H1 (cell line): ENCODE data around the gene PRSS36. TPM values are rescaled to one million over a fixed set of nuclear protein-coding genes. Genes with fewer than 3 reads are reported as not detected.
A peak's percentile ranks its signal among the peaks of the same experiment; 100 is the strongest.
"Not testable (repeated sequence)": the region's sequence is repeated elsewhere in the genome, so short reads cannot be mapped to it uniquely, and the experiment has no call there.

Source experiments
- CTCF ChIA-PET: fragments of 300-600 bp; sonication (Branson Sonifier 250); formaldehyde crosslinking; loops from one replicate; lab custom pipeline; 2021; ENCODE audit not compliant: partially characterized antibody; lab: Charles Lee
- POLR2A ChIA-PET: fragments of 300-600 bp; sonication (Branson Sonifier 250); formaldehyde crosslinking; loops from one replicate; lab custom pipeline; 2021; ENCODE audit warnings: inconsistent platforms; ENCODE audit not compliant: partially characterized antibody; lab: Charles Lee
- DNase-seq, 2 experiments: peaks; one replicate each; pipeline versions ENCODE4 v3.0.0 to v3.0.0-alpha.2; 2010 to 2022; ENCODE audit warnings: low spot score in 2 of 2, low read depth in 1 of 2, mixed read lengths in 1 of 2
- FAIRE-seq: peaks from 2 replicates; lab custom pipeline; 2011; peaks lifted over from hg19 to GRCh38; lab: Jason Lieb, UNC
- H2AFZ ChIP-seq: 2 replicates; pipeline ENCODE4 v1.8.1; 2012; ENCODE audit warnings: low read length, inconsistent platforms
- H2AK5ac ChIP-seq: 2 replicates; pipeline ENCODE4 v1.6.1; 2013; ENCODE audit warnings: low read depth, low read length
- H2BK120ac ChIP-seq: replicated peaks from 2 replicates; pipeline ENCODE3; 2013; ENCODE audit warnings: low read depth, low read length, inconsistent platforms
- H2BK12ac ChIP-seq: 2 replicates; pipeline ENCODE4 v1.6.1; 2013; ENCODE audit warnings: low read depth, low read length
- H2BK15ac ChIP-seq: 2 replicates; pipeline ENCODE4 v1.6.1; 2013; ENCODE audit warnings: low read length
- H2BK20ac ChIP-seq: 2 replicates; pipeline ENCODE4 v1.6.1; 2013; ENCODE audit warnings: low read length
- H2BK5ac ChIP-seq: 2 replicates; pipeline ENCODE4 v1.6.1; 2013; ENCODE audit warnings: low read depth, low read length
- H3K14ac ChIP-seq: 2 replicates; pipeline ENCODE4 v1.6.1; 2013; ENCODE audit warnings: inconsistent platforms; ENCODE audit not compliant: insufficient read length
- H3K18ac ChIP-seq: 2 replicates; pipeline ENCODE4 v1.6.1; 2013; ENCODE audit warnings: low read length; ENCODE audit errors: extremely low read depth
- H3K23ac ChIP-seq: 2 replicates; pipeline ENCODE4 v1.6.1; 2013; ENCODE audit warnings: inconsistent platforms; ENCODE audit not compliant: insufficient read length
- H3K23me2 ChIP-seq: 2 replicates; pipeline ENCODE4 v1.6.1; 2013; ENCODE audit warnings: low read depth, low read length
- H3K27ac ChIP-seq: 2 replicates; pipeline ENCODE4 v1.6.1; 2011; ENCODE audit warnings: low read depth, low read length, inconsistent platforms
- H3K27me3 ChIP-seq, 4 experiments: replicated peaks in 1 of 4; 1 replicate in 1 of 4; 2 replicates in 3 of 4; pipeline versions ENCODE4 v1.6.1 to v1.8.1; 2011 to 2013; ENCODE audit warnings: low read length in 3 of 4, mild to moderate bottlenecking in 3 of 4, inconsistent platforms in 2 of 4, mixed read lengths in 2 of 4, moderate library complexity in 1 of 4; ENCODE audit not compliant: control insufficient read depth in 3 of 4, insufficient read depth in 3 of 4; ENCODE audit errors: extremely low read depth in 1 of 4
- H3K36me3 ChIP-seq, 4 experiments: 2 replicates each; pipeline versions ENCODE4 v1.6.1 to v1.8.1; 2011 to 2013; ENCODE audit warnings: mild to moderate bottlenecking in 4 of 4, low read length in 3 of 4, moderate library complexity in 2 of 4, control low read depth in 1 of 4, inconsistent platforms in 1 of 4; ENCODE audit not compliant: insufficient read depth in 4 of 4, control insufficient read depth in 2 of 4
- H3K4ac ChIP-seq: replicated peaks from 2 replicates; pipeline ENCODE3; 2013; ENCODE audit warnings: low read length, low read depth, mixed read lengths, inconsistent platforms; ENCODE audit not compliant: insufficient read length
- H3K4me1 ChIP-seq, 4 experiments: replicated peaks in 1 of 4; 1 replicate in 1 of 4; 2 replicates in 3 of 4; pipeline versions ENCODE4 v1.6.1 to v1.8.1; 2011 to 2013; ENCODE audit warnings: low read length in 3 of 4, inconsistent platforms in 2 of 4, mixed read lengths in 1 of 4; ENCODE audit not compliant: insufficient read depth in 4 of 4, control insufficient read depth in 3 of 4
- H3K4me2 ChIP-seq, 2 experiments: 2 replicates each; pipeline versions ENCODE4 v1.6.1 to v1.8.1; 2011 to 2013; ENCODE audit warnings: low read depth in 2 of 2, low read length in 2 of 2, control low read depth in 1 of 2, inconsistent platforms in 1 of 2, mild to moderate bottlenecking in 1 of 2; ENCODE audit not compliant: insufficient read depth in 1 of 2
- H3K4me3 ChIP-seq, 4 experiments: fragments of 200-600, 300-600 bp in 1 of 4; sonication (generic), shearing (Covaris generic), sonication (Bioruptor Twin) in 1 of 4; 2 replicates each; pipeline versions ENCODE4 v1.5.1 to v1.8.1; 2011 to 2016; ENCODE audit warnings: low read length in 4 of 4, low read depth in 3 of 4, control low read depth in 2 of 4, inconsistent platforms in 2 of 4, mild to moderate bottlenecking in 2 of 4, mixed read lengths in 1 of 4, moderate library complexity in 1 of 4; ENCODE audit not compliant: insufficient read depth in 2 of 4; ENCODE audit errors: extremely low read depth in 1 of 4
- H3K56ac ChIP-seq: replicated peaks from 2 replicates; pipeline ENCODE3; 2013; ENCODE audit warnings: low read depth, mild to moderate bottlenecking, mixed read lengths, low read length, inconsistent platforms; ENCODE audit not compliant: insufficient read length
- H3K79me1 ChIP-seq: 2 replicates; pipeline ENCODE4 v1.6.1; 2013; ENCODE audit warnings: low read depth, low read length, control low read depth
- H3K79me2 ChIP-seq, 2 experiments: 2 replicates each; pipeline versions ENCODE4 v1.6.1 to v1.8.1; 2012 to 2013; ENCODE audit warnings: low read length in 2 of 2, mild to moderate bottlenecking in 2 of 2, inconsistent platforms in 1 of 2; ENCODE audit not compliant: insufficient read depth in 2 of 2, control insufficient read depth in 1 of 2
- H3K9ac ChIP-seq, 4 experiments: replicated peaks in 1 of 4; 1 replicate in 1 of 4; 2 replicates in 3 of 4; pipeline versions ENCODE4 v1.6.1 to v1.8.1; 2011 to 2013; ENCODE audit warnings: low read depth in 3 of 4, low read length in 3 of 4, control low read depth in 2 of 4, mild to moderate bottlenecking in 2 of 4, moderate library complexity in 2 of 4, inconsistent platforms in 1 of 4; ENCODE audit errors: extremely low read depth in 1 of 4
- H3K9me3 ChIP-seq, 2 experiments: 2 replicates each; pipeline versions ENCODE4 v1.6.1 to v1.8.1; 2012 to 2013; ENCODE audit warnings: mild to moderate bottlenecking in 2 of 2, moderate library complexity in 2 of 2, control low read depth in 1 of 2, inconsistent platforms in 1 of 2, low read depth in 1 of 2, low read length in 1 of 2, mixed read lengths in 1 of 2; ENCODE audit not compliant: insufficient read depth in 2 of 2
- H4K20me1 ChIP-seq, 2 experiments: replicated peaks in 1 of 2; 2 replicates each; pipeline versions ENCODE3 to v1.8.1; 2011 to 2013; ENCODE audit warnings: inconsistent platforms in 2 of 2, low read length in 2 of 2, mild to moderate bottlenecking in 1 of 2; ENCODE audit not compliant: insufficient read depth in 2 of 2, control insufficient read depth in 1 of 2
- H4K5ac ChIP-seq: 2 replicates; pipeline ENCODE4 v1.6.1; 2013; ENCODE audit warnings: low read length, low read depth, mixed read lengths, inconsistent platforms; ENCODE audit not compliant: insufficient read length
- H4K8ac ChIP-seq: 2 replicates; pipeline ENCODE4 v1.8.0; 2013; ENCODE audit warnings: mild to moderate bottlenecking, moderate library complexity, low read length, inconsistent platforms; ENCODE audit not compliant: insufficient read depth; ENCODE audit errors: extremely low read depth
- H4K91ac ChIP-seq: replicated peaks from 2 replicates; pipeline ENCODE3; 2013; ENCODE audit warnings: low read length, mixed read lengths, inconsistent platforms; ENCODE audit not compliant: insufficient read length
- ASH2L ChIP-seq: fragments of 200-600, 300-600 bp; sonication (generic); IDR thresholded peaks from one replicate; pipeline ENCODE4 v1.7.1; 2017; ENCODE audit warnings: low read length
- TAF7 ChIP-seq: optimal IDR thresholded peaks from 2 replicates; pipeline ENCODE3; 2011; ENCODE audit warnings: low read depth, mild to moderate bottlenecking, inconsistent platforms, low read length, moderate library complexity, borderline replicate concordance
- WGBS, 2 experiments: shearing (Covaris generic) in 1 of 2; methylation state at CpG; one replicate each; pipeline versions ENCODE4 v1.1.6 to v1.1.7; 2013 to 2015; ENCODE audit warnings: low lambda C conversion rate in 2 of 2, mixed read lengths in 2 of 2, inconsistent platforms in 1 of 2, low coverage in 1 of 2, missing lambda C conversion rate in 1 of 2; ENCODE audit not compliant: insufficient replicate concordance in 2 of 2, insufficient coverage in 1 of 2, insufficient read length in 1 of 2; ENCODE audit errors: extremely low coverage in 1 of 2, missing lambda C conversion rate in 1 of 2; 5-methylcytosine and 5-hydroxymethylcytosine counted together
- polyA plus RNA-seq, 7 experiments: library from polyadenylated mRNA; depleted of rRNA in 3 of 7; stranded (reverse) in 5 of 7; unstranded in 2 of 7; fragments of >200 nt in 5 of 7; fragments of 200-250 nt in 2 of 7; gene quantifications; 1 replicate in 5 of 7; 2 replicates in 1 of 7; 4 replicates in 1 of 7; pipeline versions ENCODE4 v1.2.1 to v1.2.3, GENCODE V29; 2011 to 2013; ENCODE audit warnings: missing spikeins in 2 of 7, mixed read lengths in 2 of 7
- total RNA-seq: library from RNA; stranded (reverse); fragmentation: NEBNext Ultra II Directional; extraction: Animal tissue kit (Norgen Biotek cat#: 25700); gene quantifications from 2 replicates; pipeline ENCODE4 v1.2.1, GENCODE V29; 2021

Gene PRSS36
- total and polyA plus RNA-seq, 2 of the 8 experiments (the other 6 are each of a cell fraction or from before 2014, with no cell fraction given): 1.3 to 1.9 TPM

- TF ChIP-seq TAF7 (no peak), ASH2L (no peak)
Measured at GRCh38 chr16:31138621-31139578, 11.0 kb downstream of the PRSS36 start (continued).

GRCh38 chr16:31136822-31137499 lies 12.9 kb downstream of the PRSS36 start:
- not testable (repeated sequence) for DNase-seq, H3K27me3 ChIP-seq, H2BK20ac ChIP-seq, H2BK15ac ChIP-seq, H3K14ac ChIP-seq, H4K8ac ChIP-seq, H3K56ac ChIP-seq, H3K27ac ChIP-seq, H3K23ac ChIP-seq, H3K9me3 ChIP-seq, H3K9ac ChIP-seq, H2BK120ac ChIP-seq, H3K4me3 ChIP-seq, H2AFZ ChIP-seq, H3K79me1 ChIP-seq, H3K4ac ChIP-seq, H3K4me2 ChIP-seq, H4K91ac ChIP-seq, H4K5ac ChIP-seq, H2BK5ac ChIP-seq, FAIRE-seq, H3K18ac ChIP-seq, H4K20me1 ChIP-seq, H2AK5ac ChIP-seq
- POLR2A ChIA-PET: interaction anchor here (0.9 to 34.9 kb wide), 7 partner anchors 16 to 152 kb away, joined by 3 to 713 read pairs (median 9); partner anchors contain the start of genes BCKDK, FUS, HSD3B7 and KAT8
- peak overlapping the region; percentile 96; the same call in 1 of the 2 replicates for H2BK12ac ChIP-seq
- WGBS, 2 experiments: 90% methylated on average over 15 of the region's 20 CpGs; no CpG with 5 or more reads in 1 of the 2 experiments
- CTCF ChIA-PET: interaction anchor here (0.6 to 2.6 kb wide), 5 partner anchors 20 to 219 kb away, joined by 3 to 10 read pairs (median 3); partner anchors contain the start of gene KAT8
- peaks cover 4 to 16% (median 6%) of the 10 kb centered on the region in 4 experiments for H3K36me3 ChIP-seq
- peaks cover 5 to 45% (median 35%) of the 10 kb centered on the region in 4 experiments for H3K4me1 ChIP-seq
- H3K23me2 ChIP-seq: peaks cover 16% of the 10 kb centered on the region
- H3K79me2 ChIP-seq: peaks cover 0 to 19% of the 10 kb centered on the region in 2 experiments; a peak in 2 of 4 replicates
